HG02970 (cell line): ENCODE data around the gene CA12.

ENCODE experiments used
- ATAC-seq: cut with Tn5 transposase; IDR thresholded peaks from one replicate; pipeline ENCODE4 v1.9.1; 2021; ENCODE audit warnings: mild to moderate bottlenecking, moderate library complexity, moderate number of reproducible peaks; ENCODE audit not compliant: unreplicated experiment, low FRiP score

Gene CA12

GRCh38 chr15:63314409-63314808, 67.2 kb downstream of the CA12 start:
- no peak for ATAC-seq

- ATAC-seq: no peak
Measured at GRCh38 chr15:63313825-63314224, 67.8 kb downstream of the CA12 start.

DNA sequence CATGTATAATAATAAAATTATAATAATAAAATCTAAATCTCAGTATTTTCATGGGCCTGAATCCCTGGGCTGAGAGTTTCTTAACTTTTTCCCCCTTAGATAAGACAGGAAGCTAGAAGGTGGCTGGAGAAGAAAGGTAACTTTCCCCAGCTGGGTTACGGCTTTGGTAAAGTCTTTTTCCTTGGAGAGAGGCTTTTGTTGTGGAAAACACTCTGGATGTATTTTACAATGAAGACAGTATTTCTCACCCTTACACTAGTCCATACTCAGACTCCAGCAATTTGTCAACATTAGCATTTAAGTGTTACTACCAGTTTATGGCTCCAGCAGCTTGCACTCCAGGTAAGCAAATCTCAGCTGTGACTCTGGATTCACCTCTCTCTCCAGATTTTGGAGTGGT, 69.4 kb downstream of the CA12 start:
- no peak for ATAC-seq

GRCh38 chr15:63310646-63311045, 71.0 kb downstream of the CA12 start:
- ATAC-seq: no peak

DNA sequence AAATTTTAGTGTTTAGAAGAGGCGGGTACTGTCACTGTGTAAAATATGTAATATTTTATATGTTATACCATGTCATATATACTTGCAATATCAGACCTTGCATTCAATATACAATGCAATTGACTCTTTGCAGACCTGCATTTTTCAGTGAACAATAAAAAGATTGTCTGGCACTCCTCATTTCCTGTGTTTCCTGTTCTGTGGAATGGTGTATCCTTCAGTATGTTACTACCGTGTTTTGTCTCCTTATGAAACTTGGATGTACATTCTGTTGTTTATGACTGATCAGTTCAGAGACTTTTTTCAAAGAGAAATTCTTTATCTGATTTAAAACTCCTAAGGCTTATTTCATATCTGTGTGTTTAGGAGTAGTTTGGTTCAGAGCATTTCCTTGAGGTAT, 72.7 kb downstream of the CA12 start:
- ATAC-seq: no peak

- no peak for ATAC-seq
Measured at GRCh38 chr15:63308491-63308890, 73.2 kb downstream of the CA12 start.

DNA sequence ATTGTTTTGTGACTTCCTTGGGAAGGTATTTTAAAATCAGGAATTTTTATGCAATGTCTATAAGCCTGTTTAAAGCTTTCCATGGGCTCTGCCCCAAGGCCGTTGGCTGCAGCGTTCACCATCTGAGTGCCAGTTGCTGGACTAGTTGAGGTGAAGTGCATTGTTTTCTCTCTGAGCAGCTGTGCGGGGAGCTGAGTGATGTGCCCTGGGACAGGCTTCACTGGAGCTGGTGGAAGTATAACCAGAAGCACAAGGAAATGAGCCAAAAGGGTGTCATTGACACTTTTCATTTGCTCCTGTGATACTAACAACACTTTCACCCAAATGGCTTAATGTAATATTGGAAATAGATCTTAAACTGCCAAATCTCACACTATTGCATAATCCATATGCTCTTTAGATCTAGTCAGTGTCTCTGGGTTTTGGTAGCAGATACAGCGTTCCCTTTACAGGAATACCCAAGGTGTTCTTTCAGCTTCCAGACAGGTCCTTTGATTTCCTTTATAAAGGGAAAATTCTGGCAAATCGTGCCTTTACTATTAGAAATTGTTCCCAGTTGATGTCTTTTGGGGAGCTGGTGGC, 75.1 kb downstream of the CA12 start:
- no peak for ATAC-seq

- ATAC-seq: no peak
Measured at GRCh38 chr15:63305260-63305659, 76.4 kb downstream of the CA12 start.

- no peak for ATAC-seq
Measured at GRCh38 chr15:63301088-63301487, 80.6 kb downstream of the CA12 start.

- no peak for ATAC-seq
Measured at GRCh38 chr15:63299943-63300575, 81.6 kb downstream of the CA12 start.

DNA sequence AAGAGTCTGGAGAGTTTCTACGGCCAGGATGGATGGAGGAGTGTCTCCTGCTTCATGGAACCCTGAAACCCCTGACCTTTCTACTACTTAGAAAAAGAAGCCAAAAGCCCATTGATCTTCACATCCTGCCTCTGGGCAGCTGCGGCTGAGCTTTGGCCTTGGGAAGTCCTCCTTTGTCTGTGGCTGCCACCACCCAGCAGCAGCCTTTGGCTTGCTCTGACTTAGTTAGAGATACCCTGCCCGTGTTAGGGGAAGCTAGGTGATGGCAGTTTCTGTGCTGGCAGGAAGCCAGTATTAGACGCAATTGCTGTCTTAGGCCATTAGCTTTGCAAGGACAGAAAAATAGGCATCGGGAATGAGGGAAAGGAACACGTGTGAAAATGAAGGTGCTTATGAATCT, 85.5 kb downstream of the CA12 start:
- ATAC-seq: no peak

DNA sequence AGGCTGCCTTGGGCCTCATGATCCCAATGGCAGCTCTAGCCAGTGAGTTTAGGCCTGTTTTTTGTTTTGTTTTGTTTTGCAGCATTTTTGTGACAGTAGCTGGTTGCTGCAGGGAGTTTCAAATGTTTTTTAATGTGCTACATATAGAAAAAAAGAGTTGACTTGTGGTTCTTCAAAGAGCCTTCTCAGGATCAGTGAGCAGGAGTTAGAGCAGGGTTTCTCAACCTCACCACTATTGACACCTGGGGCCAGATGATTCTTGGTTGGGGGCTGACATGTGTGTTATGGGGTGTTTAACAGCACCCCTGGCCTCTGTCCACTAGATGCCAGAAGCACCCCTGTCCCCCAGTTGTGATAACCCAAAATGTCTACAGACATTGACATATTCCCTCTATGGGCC, 86.3 kb downstream of the CA12 start:
- ATAC-seq: no peak

DNA sequence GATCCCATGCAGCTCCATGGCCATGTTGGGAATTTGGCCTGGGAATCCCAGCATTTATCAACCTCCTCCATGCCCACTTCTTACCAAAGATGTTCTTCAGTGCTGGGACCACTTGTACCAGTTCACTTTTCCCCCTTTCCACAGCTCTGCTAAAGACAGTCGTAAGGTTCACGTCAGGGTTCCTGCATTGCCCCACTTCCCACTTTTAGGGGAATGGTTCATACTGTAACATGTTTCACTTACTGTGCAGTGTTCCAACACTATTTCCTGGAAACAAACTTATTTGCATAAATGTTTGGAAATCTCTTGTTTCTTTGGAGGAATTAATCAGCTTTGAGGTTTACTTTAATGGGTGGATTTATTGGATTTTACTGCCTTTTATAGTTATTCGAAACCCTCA, 87.3 kb downstream of the CA12 start:
- no peak for ATAC-seq

DNA sequence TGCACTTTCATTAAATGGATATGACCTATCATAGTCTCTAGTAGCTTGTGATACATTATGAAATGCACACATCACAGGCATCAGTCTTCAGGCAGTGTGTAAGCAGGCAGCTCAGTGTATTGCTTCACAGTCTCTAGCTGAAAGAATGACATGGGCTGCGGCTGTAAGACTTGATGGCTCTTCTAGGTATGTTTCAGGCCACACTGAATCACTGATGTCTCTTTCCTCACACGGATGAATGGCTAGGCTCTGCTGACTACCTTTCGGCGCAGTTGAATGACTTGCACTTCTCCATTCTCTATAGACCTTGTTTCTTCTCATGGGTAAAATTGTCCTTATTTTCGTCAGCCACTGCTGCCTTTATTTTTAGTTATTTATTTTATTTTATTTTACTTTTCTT, 88.9 kb downstream of the CA12 start:
- no peak for ATAC-seq

DNA sequence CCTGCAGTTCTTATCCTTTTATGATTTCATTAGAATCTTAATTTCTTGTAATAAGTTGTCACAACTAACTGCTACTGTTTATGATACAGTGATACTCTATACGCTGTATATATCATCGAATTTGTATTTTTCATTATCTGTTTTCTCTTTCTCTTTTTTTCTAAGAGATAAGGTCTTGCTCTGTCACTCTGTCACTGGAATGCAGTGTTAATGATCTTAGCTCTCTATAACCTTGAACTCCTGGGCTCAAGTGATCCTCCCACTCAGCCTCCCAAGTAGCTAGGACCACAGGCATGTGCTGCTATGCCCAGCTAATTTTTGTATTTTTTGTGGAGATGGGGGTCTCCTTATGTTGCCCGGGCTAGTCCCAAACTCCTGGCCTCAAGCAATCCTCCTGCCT, 89.4 kb downstream of the CA12 start:
- no peak for ATAC-seq

DNA sequence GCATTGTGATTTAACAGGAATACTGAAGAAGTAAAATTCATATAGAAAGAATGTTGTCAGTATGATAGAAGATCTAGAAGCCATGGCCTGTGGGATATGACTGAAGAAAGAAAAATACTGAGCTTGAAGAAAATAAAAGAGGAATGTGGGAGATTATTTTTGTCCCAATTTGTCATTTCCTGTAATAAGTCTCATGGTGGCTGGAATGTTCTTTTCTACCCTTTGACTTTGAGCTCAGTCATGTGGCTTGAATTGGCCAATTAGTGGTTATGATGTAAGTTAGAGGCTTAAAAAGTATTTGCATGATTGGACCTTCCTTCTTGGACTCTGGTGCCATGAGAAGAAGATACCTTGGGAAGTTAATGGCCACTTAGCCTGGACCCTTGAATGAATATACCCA, 90.1 kb downstream of the CA12 start:
- no peak for ATAC-seq

DNA sequence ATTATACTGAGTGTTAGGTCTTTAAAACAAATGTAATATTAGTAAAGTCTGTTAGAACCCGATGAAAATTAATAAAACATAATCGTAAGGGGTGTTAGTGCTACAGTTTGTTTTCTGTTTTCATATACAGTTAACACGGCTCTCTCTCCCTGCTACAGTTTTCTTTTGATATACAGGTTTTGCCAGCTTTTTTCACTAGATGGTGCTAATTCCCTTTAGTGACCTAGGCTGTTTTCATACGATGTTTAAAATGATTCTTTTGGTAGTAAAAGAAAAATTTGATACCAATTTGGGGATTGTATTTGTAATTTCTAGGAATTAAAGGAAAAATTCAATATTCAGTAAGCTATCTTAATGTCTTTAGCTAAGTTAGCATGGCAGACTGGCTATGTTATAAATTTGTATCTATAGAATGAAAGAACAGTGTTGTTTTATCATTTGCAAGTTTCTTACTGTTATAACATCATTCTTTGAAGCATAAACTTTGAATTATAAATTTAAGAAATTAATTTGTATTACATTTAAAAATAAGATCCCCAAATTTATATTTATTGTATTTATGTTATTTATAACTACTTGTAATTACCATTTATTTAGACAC, 92.8 kb downstream of the CA12 start:
- ATAC-seq: no peak

GRCh38 chr15:63288342-63288741, 93.3 kb downstream of the CA12 start:
- ATAC-seq: no peak

- ATAC-seq: no peak
Measured at GRCh38 chr15:63287109-63287508, 94.5 kb downstream of the CA12 start.

GRCh38 chr15:63284335-63284734, 97.3 kb downstream of the CA12 start:
- no peak for ATAC-seq

DNA sequence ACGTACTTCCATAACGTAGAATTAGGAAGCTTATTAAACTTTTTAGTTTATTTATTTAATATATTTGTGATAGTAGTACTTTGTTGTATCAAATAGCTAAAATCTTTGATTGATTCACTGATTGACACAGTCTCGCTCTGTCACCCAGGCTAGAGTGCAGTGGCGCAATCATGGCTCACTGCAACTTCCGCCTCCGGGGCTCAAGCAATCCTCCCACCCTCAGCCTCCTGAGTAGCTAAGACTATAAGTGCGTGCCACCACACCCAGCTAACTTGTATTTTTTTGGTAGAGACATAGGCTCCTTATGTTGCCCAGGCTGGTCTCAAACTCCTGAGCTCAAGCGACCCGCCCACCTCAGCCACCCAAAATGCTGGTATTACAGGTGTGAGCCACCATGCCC, 98.5 kb downstream of the CA12 start:
- no peak for ATAC-seq

DNA sequence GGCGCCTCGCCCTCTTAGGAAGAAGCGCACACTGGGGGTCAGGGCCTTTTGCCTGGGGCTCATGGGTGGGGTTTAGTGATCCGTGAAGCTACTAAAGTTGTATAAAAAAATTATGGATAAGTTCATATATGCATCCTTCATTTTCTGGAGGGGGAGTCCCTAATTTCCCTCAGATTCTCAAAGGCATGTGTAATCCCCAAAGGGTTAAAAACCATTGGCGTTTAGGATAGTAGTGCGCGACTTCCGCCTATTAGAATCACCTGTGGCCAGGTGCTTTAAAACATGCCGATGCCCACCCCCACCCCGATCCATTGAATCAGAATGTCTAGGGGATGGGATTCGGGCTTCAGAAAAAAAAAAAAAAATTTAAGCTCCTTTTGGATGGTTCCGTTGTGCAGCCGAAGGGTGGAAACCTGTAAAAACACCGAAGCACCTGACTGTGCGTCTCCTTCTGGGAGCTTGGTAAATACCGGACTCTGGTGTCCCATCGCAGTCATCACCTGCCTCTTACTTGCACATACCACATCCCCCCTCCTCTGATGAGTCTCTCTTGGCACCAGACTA, 103.7 kb downstream of the CA12 start:
- no peak for ATAC-seq
